GM10266 (cell line): ENCODE data around the gene C1QTNF5.

Experiments used
- DNase-seq: peaks from one replicate; pipeline ENCODE4 v3.0.0; 2012; ENCODE audit errors: extremely low spot score
- CTCF ChIP-seq: IDR thresholded peaks from 2 replicates; pipeline ENCODE4 v1.5.1; 2012; ENCODE audit warnings: mild to moderate bottlenecking, low read depth; ENCODE audit not compliant: control insufficient read depth, insufficient read depth; ENCODE audit errors: missing control alignments

C1QTNF5 gene

GRCh38 chr11:119350302-119350701 lies 9.6 kb upstream of the C1QTNF5 start:
- no peak for TF ChIP-seq CTCF

GRCh38 chr11:119347940-119348605 lies 7.4 kb upstream of the C1QTNF5 start:
- TF ChIP-seq CTCF: no peak
- DNase-seq: no peak

More at GRCh38 chr11:119350302-119350701, 9.6 kb upstream of the C1QTNF5 start:
- DNase-seq: no peak

GRCh38 chr11:119347242-119347641 lies 6.6 kb upstream of the C1QTNF5 start:
- no peak for DNase-seq

GRCh38 chr11:119346605-119347004 lies 5.9 kb upstream of the C1QTNF5 start, which contains the start of gene MFRP:
TSS of gene MFRP (minus strand) at chr11:119346705. CDS start at chr11:119346513, 192 bp downstream.
- DNase-seq: no peak
- TF ChIP-seq CTCF: no peak

More at GRCh38 chr11:119347242-119347641, 6.6 kb upstream of the C1QTNF5 start:
- no peak for TF ChIP-seq CTCF

- no peak for TF ChIP-seq CTCF
- DNase-seq: no peak
These were observed 5.0 kb upstream of the C1QTNF5 start for GRCh38 chr11:119345685-119346084.

GRCh38 chr11:119344291-119345010 lies 3.8 kb upstream of the C1QTNF5 start:
- DNase-seq: no peak

More at GRCh38 chr11:119344291-119345010, 3.8 kb upstream of the C1QTNF5 start:
- TF ChIP-seq CTCF: no peak
